DMS53 treated with DMSO at 0.1 percent for 48 hours (cell line): ENCODE data around the gene IQCH.
A peak's percentile ranks its signal among the peaks of the same experiment; 100 is the strongest.

ENCODE experiments used
- DNase-seq: peaks from one replicate; lab custom pipeline; 2025; ENCODE audit not compliant: unreplicated experiment; lab: John Stamatoyannopoulos, UW

The IQCH gene

DNA sequence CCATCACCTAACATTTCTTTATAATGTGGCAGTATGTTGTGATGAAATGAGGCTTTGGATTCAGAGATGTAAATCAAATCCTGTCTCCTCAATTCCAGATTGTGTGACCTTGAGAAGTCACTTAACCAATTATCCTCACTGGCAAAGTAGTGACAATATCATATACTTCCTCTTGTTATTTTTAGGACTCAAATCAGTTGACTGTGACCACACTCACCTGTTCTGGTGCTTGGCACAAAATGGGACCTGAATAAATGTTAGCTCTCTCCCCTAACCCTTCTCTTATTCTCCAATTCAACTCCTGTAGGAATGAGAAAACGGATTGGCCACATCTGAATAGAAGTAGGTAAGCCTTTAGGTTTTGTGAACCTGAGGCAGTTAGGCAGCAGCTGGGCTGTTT is 42.1 kb downstream of the IQCH start:
- no peak for DNase-seq

- DNase-seq: no peak
Observed at GRCh38 chr15:67300266-67301025, 45.9 kb downstream of the IQCH start.

- peak; percentile 17 for DNase-seq
Observed at GRCh38 chr15:67303490-67304363, 49.1 kb downstream of the IQCH start.

DNA sequence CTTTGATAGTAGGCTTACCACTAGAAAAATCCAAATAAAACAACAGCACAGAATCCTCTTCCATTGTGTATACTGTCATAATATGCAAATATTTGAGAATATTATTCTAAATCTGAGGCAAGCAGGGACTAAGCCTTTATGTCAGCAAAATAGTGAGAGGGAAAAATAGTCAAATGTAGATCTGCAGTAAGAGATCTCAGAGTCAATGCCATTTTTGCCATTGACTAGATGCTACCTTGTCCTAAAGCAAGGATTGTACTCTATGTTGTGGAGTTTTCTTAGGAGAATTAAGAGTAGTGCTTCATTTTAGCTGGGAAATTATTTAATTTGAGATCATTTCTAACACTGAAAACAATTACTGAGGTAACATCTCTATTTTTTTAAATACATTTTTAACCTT is 50.2 kb downstream of the IQCH start:
- no peak for DNase-seq

DNA sequence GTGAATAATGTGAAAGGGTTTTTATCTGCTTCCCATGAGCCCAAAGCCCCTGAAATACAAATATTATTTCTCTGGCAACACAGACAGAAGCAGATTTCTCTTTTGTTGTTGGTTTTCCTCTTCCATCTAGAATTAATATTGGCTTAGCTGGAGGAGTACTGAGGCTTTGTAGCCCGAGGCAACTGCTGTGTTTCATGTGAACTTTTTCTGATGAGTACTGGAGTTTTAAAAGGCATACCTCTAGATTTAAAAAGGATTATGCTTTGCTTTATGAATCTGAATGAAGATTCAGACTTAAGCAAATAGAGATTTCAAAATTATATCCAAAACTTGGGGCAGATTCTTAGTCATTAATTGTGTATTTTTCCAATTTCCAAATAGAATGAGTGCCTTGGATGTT is 50.9 kb downstream of the IQCH start:
- no peak for DNase-seq

GRCh38 chr15:67307156-67307555 is 52.6 kb downstream of the IQCH start:
- no peak for DNase-seq

- no peak for DNase-seq
Observed at GRCh38 chr15:67307889-67308597, 53.5 kb downstream of the IQCH start.

DNA sequence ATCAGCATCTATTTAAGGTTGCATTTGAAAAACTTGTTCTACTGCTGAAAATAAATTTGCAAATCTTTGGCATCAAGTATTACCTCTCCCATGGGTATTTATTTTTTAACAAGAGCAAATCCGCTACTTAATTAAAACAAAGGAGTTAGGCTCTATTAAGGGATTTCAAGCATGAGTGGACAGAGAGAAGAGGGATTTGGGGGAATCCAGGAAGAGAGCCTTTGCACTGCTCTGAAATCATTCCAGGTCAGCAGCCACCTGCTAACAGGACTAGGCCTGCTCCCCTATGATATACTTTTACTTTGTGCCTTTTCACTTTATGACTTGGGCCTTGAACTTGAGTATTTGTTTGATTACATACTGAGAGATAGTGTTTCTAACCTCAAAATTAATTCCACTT is 57.1 kb downstream of the IQCH start:
- DNase-seq: no peak

DNA sequence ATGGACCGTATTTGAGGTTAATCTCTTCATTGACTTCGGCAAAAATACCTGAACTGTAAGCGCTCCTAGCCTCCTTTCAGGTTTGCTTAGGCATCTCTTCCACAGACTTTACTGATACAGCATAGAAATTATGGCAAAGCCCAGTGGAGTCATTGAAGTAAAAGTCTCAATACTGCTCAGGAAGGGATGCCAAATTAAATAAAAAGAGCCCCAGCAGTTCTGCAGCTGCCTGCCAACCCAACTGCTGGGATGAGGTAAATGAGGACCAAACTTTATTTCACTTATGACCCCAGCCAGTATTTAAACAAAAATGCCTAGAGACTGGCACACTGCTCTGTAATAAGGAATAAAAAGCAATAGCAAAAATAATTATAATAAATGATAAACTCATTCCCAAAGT is 65.4 kb downstream of the IQCH start:
- DNase-seq: no peak

DNA sequence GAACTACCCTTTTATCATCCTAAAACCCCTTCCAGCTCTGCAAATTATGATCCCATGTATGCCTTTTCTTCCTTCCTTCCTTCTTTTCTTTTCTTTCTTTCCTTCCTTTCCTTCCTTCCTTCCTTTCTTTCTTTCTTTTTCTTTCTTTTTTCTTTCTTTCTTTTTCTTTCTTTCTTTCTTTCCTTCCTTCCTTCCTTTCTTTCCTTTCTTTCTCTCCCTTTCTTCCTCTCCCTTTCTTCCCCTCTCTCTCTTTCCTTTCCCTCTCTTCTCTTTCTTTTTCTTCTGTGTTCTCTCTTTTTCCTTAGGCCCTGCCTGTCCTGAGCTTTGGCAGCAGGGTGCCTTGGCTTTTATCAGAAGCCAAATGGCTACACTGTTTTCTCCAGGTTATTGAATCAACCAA is 66.8 kb downstream of the IQCH start:
- DNase-seq: no peak

GRCh38 chr15:67322481-67322880 is 67.9 kb downstream of the IQCH start:
- DNase-seq: no peak

GRCh38 chr15:67327312-67327711 is 72.7 kb downstream of the IQCH start:
- DNase-seq: no peak

GRCh38 chr15:67327737-67328136 is 73.2 kb downstream of the IQCH start:
- DNase-seq: no peak

DNA sequence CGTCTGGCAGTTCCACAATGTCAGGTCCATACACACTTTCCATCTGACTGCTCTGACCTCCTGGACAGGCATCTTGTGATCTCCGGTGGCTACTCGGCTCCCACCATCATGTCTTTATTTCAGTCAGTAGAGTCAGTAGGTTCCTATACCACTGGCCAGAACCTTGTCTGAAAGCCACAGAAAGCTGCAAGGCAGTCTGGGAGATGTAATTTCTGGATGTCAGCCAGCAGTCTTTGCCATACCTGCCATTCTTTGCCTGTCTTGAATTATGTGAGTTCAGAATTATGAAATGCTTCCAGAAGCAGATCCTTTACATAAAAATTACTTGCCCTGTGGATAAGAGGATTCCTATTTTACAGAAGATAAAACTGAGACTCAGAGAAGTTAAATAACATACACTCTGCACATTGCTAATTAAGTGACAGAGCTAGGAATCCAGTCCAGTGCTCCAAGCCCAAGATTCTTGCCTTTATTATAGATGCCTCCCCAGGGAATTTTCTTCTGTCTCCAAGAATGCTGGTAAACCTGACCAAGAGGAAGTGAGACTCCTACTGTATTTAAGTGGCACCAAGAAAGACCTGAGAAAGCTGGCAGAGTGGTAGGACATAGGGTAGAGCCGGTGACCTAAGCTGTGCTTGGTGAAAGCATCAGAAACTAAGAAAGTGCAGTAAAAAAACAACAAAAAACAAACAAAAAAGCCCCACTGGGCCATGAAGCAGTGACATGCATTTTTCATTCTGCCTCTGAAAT is 75.6 kb downstream of the IQCH start:
- no peak for DNase-seq

- no peak for DNase-seq
Observed at GRCh38 chr15:67331676-67332075, 77.1 kb downstream of the IQCH start.

- no peak for DNase-seq
Observed at GRCh38 chr15:67335026-67335425, 80.4 kb downstream of the IQCH start.

- no peak for DNase-seq
Observed at GRCh38 chr15:67335534-67336222, 81.1 kb downstream of the IQCH start.

- DNase-seq: no peak
Observed at GRCh38 chr15:67340630-67341029, 86.0 kb downstream of the IQCH start.

DNA sequence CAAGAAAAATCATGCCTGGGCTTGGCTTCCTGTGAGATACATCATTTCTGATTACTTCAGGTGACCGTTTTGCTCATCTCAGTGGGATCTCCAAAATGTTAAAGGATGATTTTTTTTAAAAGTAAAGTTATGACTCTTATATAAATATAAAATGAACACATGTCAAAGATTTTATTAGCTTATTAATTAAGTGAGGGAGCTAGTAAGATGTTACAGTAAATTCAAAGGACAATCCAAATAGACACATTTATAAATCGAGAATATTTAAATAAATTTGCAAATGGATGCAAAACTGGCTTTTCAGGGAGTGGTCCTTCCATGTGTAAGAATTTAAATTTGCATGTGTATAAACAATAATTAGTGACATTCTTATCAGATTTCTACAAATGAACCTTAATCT is 87.0 kb downstream of the IQCH start:
- DNase-seq: no peak

- no peak for DNase-seq
Observed at GRCh38 chr15:67343206-67343605, 88.6 kb downstream of the IQCH start.
